Measurements from ENCODE around the gene CIB4. TPM values are rescaled to one million over a fixed set of nuclear protein-coding genes. Genes with fewer than 3 reads are reported as not detected.
"Not testable (repeated sequence)": the region's sequence is repeated elsewhere in the genome, so short reads cannot be mapped to it uniquely, and the experiment has no call there.

Gene CIB4
- total RNA-seq, 2 donors from 2014 or later: not detected

DNA sequence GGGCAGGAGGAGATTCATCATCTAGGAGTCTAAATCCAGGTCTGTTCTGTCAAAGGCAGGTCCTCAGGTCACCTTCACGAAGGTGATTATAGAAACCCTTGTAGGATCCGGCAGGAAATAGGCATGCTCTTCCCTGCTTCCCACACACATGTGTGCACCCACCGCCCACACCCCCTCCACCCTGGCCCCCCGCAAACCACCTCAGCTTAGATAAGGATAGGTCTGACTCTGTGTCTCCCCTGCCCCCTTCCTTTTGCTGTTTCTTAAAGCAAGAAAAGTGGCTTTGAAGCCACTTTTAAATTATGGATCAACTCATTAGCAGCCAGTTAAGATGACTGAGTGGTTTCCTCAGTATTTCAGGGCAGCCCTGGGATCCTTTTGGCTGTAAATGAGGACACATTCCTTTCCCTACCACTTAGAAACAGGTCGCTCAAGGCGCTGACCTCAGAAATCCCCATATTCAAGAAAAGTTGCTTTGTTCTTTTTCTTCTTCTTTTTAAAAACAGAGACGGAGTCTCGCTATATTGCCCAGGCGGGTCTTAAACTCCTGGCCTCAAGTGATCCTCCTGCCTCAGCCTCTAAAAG is 14.5 kb upstream of the CIB4 start:
- Mint-ChIP-seq H3K36me3 (peaks cover 12% of the 10 kb centered on the region), H3K27ac (no peak overlapping the region), H3K4me3 (no peak overlapping the region), H3K4me1 (ENCODE audit: low read depth in 2 of 2) (peaks cover 0 to 6% of the 10 kb centered on the region in 2 donors), H3K27me3 (peaks cover 14 to 16% of the 10 kb centered on the region in 2 donors), H3K9me3 (peaks cover 10% of the 10 kb centered on the region)
- ATAC-seq: no peak
- no peak for DNase-seq (ENCODE audit: low spot score)

DNA sequence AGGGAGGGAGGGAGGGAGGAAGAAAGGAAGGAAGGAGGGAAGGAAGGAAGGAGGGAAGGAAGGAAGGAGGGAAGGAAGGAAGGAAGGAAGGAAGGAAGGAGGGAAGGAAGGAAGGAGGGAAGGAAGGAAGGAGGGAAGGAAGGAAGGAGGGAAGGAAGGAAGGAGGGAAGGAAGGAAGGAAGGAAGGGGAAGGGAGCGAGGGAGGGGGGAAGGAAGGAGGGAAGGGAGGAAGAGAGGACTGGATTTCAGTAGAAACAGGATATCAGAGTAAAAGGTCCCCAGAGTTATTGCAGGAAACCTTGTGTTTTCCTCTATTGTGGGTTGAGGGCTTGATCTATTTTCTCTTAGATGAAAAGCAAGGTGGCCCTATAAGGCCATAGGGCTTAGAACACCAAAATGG is 14.0 kb upstream of the CIB4 start:
- not testable (repeated sequence) for DNase-seq (ENCODE audit: low spot score); H3K27ac Mint-ChIP-seq; ATAC-seq; H3K4me3 Mint-ChIP-seq; H3K36me3 Mint-ChIP-seq; H3K4me1 Mint-ChIP-seq (ENCODE audit: low read depth in 2 of 2); H3K9me3 Mint-ChIP-seq
- H3K27me3 Mint-ChIP-seq: peaks cover 15 to 22% of the 10 kb centered on the region in 2 donors

DNA sequence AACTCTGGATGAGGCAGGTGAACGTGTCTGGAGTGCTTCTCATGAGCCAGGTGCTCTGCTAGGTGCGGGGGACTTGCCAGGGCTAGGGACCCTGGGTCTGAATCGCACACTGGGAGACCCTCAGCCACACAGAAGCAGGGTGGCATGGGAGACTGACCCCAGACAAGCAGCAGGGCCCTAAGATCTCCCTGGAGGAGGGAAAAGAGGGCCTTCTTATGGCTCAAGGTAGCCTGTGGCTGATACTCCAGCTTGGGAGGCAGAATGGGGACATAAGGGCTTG is 12.8 kb upstream of the CIB4 start:
- peaks cover 0 to 6% of the 10 kb centered on the region in 2 donors for H3K4me1 Mint-ChIP-seq (ENCODE audit: low read depth in 2 of 2)
- no peak for ATAC-seq
- no peak overlapping the region for H3K27ac Mint-ChIP-seq
- DNase-seq (ENCODE audit: low spot score): no peak
- H3K36me3 Mint-ChIP-seq: no peaks in the 10 kb centered on the region
- peaks cover 2% of the 10 kb centered on the region for H3K9me3 Mint-ChIP-seq
- peaks cover 20 to 21% of the 10 kb centered on the region in 2 donors for H3K27me3 Mint-ChIP-seq
- H3K4me3 Mint-ChIP-seq: no peak overlapping the region

DNA sequence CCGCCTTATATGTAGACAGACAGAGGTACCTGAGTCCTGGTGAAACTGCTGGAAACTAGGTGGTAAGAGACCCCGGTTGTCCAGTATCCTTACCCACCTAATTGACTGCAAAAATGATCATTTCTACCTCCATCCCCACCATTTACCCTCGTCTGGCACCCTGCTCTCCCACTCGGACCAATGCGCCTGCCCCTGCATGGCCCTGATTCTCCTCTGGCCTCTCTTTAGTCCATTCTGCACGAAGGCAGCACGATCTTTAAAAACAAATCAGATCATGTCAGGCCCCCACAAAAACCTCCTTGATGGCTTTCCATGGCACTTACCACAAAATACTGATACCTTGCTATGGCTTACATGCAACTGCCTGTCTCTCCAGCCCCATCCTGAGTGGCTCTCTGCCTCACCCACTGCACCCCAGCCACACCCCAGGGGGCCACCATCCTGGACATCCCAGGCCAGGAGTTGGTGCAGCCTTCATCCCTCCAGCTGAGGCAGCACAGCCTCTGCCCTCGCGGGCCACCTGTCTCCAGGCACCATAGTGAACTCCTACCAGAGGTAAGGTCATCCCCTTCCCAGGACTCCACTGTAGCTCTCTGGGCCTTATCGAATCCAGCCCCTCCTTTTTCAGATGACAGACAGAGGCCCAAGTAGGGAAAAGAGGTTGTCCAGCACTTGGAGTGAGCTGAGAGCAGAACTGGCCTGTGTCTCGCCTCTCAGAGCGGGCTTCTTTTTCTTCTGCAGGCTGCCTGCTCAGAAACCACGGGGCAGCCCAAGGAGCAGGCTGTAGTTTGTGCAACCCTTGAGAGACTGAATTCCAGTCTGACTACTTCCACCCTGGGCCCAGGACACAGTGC is 12.3 kb upstream of the CIB4 start:
- DNase-seq (ENCODE audit: low spot score): no peak
- peak in 1 of 2 donors; percentile 42 for ATAC-seq
- no peak overlapping the region for H3K27ac Mint-ChIP-seq
- no peaks in the 10 kb centered on the region for H3K36me3 Mint-ChIP-seq
- no peak overlapping the region for H3K4me3 Mint-ChIP-seq
- no peaks in the 10 kb centered on the region for H3K9me3 Mint-ChIP-seq
- peaks cover 15 to 20% of the 10 kb centered on the region in 2 donors for H3K27me3 Mint-ChIP-seq
- H3K4me1 Mint-ChIP-seq (ENCODE audit: low read depth in 2 of 2): peaks cover 0 to 6% of the 10 kb centered on the region in 2 donors

DNA sequence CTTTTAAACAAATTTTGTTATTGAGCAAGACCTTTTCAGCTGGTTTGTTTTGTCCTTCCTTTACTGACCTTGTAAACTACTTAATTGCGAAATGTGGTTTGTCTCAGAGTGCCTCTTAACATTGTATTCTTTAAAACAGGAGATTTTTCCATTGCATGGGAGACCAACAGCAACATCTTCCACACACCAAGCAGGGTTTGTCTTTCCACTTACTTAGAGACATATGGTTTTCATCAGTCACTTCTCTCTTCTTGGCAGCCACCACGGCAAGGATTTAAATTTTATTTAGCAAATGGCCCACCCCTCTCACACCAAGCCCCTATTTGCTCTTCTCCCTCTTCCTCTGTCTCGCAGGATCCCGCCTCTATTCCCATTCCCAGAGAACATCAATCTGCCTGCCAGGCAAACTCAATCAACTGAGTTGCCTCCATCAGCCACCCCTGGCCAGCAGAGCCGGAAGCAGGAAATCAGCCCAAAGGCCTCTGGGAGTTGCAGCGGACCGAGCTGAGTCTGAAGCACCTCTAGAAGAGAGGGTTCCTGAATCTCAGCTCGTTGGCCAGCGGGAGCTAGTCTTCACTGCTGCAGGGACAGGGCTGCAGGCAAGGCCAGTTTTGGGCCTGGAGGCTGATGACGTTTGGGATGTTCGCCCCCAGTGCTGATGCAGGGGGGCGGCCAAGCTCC is 11.3 kb upstream of the CIB4 start:
- no peak for ATAC-seq
- H3K4me3 Mint-ChIP-seq: no peak overlapping the region
- peaks cover 15 to 20% of the 10 kb centered on the region in 2 donors for H3K27me3 Mint-ChIP-seq
- H3K27ac Mint-ChIP-seq: no peak overlapping the region
- H3K4me1 Mint-ChIP-seq (ENCODE audit: low read depth in 2 of 2): peaks cover 0 to 6% of the 10 kb centered on the region in 2 donors
- no peaks in the 10 kb centered on the region for H3K36me3 Mint-ChIP-seq
- H3K9me3 Mint-ChIP-seq: no peaks in the 10 kb centered on the region
- DNase-seq (ENCODE audit: low spot score): no peak

DNA sequence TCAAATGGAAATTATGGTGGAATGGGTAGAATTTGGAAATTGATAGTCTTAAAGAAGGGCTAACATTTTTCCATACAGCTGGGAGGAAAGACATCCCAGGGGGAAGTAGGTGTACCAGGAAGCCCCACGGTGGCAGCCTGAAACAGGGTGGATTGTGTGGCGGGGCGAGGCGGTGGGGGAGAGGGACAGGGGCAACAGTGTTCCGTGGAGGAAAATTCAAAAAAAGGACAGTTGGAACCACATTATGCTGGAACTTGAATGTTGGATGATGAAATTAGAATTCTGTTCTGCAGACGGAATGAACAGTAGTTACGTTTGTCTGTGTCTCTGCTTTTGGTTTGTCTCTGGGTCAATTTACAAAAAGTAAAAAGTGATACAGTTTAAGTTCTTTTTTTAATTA is 10.6 kb upstream of the CIB4 start:
- peaks cover 0 to 6% of the 10 kb centered on the region in 2 donors for H3K4me1 Mint-ChIP-seq (ENCODE audit: low read depth in 2 of 2)
- no peak for ATAC-seq
- H3K36me3 Mint-ChIP-seq: no peaks in the 10 kb centered on the region

DNA sequence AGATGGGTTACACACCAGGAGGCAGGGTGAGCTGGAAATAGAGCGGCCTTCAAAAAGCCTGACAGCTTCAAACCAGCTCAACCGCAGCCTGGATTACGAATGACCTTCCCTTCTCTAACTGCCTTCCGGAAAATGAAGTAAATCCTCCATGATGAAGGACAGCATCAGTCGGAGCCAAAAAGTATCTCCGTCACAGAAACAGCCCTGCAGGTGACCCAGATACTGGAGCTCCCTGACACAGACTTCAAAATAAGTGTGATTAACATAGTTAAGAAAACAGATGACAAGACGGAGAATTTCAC is 10.3 kb upstream of the CIB4 start:
- no peaks in the 10 kb centered on the region for H3K36me3 Mint-ChIP-seq
- peaks cover 16 to 30% of the 10 kb centered on the region in 2 donors for H3K27me3 Mint-ChIP-seq
- H3K4me1 Mint-ChIP-seq (ENCODE audit: low read depth in 2 of 2): peaks cover 0 to 6% of the 10 kb centered on the region in 2 donors
- no peaks in the 10 kb centered on the region for H3K9me3 Mint-ChIP-seq
- ATAC-seq: no peak
- no peak overlapping the region for H3K27ac Mint-ChIP-seq
- H3K4me3 Mint-ChIP-seq: no peak overlapping the region
- DNase-seq (ENCODE audit: low spot score): no peak

More for the DNA sequence above, 10.6 kb upstream of the CIB4 start:
- no peak for DNase-seq (ENCODE audit: low spot score)
- H3K9me3 Mint-ChIP-seq: no peaks in the 10 kb centered on the region
- H3K4me3 Mint-ChIP-seq: no peak overlapping the region
- H3K27ac Mint-ChIP-seq: no peak overlapping the region
- H3K27me3 Mint-ChIP-seq: peaks cover 16 to 26% of the 10 kb centered on the region in 2 donors

DNA sequence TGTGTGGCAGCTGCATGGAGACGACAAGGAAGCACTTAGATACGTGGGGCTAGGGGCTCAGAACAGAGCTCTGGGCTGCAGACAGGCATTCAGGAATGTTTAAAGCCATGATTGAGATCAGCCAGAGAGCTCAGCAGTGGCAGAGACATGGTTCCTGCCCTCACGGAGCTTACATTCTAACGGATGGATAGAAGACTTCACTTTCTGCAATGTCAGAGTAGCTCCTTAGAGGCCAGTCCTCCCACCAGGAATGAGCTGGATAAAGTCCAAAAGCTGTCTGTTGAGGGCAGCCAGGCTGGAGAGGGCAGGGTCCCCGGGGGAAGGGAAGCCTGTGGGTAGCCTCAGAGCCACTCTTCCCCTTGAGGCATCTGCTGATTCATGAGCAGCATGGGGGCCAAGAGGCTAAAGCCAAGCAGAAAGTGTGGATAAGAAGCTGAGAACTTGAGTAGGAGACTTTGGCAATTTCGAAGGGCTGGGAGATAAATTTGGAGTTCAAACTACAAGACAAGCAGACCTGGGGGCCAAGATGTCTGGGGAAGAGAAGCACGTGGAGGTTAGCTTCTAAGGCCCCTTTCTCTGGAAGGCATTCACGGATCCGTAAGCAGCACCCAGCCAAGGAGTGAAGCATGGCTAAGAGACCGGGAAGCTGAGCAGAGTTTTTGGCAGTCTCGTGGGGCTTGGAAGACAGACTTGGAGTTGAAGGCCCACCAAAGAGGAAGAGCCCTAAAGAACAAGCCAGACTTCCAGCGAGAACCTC is 9.7 kb upstream of the CIB4 start:
- H3K4me3 Mint-ChIP-seq: no peak overlapping the region
- no peaks in the 10 kb centered on the region for H3K36me3 Mint-ChIP-seq
- H3K9me3 Mint-ChIP-seq: no peaks in the 10 kb centered on the region
- ATAC-seq (no peak), DNase-seq (ENCODE audit: low spot score) (no peak)
- peaks cover 0 to 6% of the 10 kb centered on the region in 2 donors for H3K4me1 Mint-ChIP-seq (ENCODE audit: low read depth in 2 of 2)
- no peak overlapping the region for H3K27ac Mint-ChIP-seq
- peaks cover 16 to 35% of the 10 kb centered on the region in 2 donors for H3K27me3 Mint-ChIP-seq

DNA sequence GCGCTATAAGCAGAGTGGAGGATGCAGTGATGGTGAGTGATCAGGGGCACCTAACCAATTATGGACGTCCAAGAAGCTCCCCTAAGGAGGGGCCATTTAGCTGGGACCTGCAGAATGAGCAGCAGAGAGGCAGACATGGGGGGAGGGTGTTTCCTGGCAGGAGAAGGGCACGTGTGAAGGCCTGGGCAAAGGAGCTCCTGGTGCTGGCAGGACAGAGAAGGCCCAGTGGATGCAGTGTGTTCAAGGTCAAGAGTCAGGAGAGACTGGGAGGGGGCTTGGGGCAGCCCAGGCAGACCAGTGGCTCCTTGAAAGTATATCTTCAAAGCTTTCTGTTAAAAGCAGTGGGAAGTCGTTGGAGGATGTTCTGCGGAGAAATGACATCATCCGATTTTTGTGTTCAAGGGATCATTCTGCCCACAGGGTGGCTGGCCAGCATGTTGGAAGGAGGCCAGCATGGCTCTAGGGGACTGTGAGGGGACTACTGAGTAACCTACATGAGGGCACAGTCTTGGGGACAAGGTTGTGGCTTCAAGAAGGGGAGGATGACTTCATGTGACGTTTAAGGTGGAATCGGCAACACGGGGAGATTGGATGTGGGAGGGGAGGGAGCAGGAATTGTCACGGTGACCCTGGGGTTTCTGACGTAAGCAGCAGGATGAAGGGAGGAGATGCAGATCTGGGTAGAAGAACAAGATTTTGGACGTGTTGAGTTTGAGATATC is 9.0 kb upstream of the CIB4 start:
- Mint-ChIP-seq H3K9me3 (no peaks in the 10 kb centered on the region), H3K27me3 (peaks cover 20 to 43% of the 10 kb centered on the region in 2 donors), H3K4me1 (ENCODE audit: low read depth in 2 of 2) (peaks cover 0 to 6% of the 10 kb centered on the region in 2 donors), H3K36me3 (no peaks in the 10 kb centered on the region), H3K27ac (no peak overlapping the region), H3K4me3 (no peak overlapping the region)
- ATAC-seq (no peak), DNase-seq (ENCODE audit: low spot score) (no peak)

DNA sequence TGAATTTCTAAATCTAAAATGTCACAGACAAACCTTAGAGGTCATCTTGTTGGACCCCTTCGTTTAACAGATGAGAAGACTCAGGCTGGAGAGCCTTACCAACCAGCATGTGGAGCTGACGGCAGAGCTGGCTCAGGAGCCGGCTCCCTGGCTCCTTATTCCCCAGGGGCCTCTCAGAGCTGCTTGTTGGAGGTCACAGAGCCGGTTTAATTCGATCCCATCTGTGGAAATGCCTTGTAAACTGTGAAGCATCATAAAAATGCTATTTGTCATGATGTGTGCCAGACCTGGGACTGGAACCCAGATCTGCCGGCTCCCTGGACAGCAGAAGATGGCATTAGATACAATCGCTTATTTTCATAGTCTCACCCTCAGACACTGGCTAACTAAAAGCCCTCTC is 8.2 kb upstream of the CIB4 start:
- ATAC-seq (no peak), DNase-seq (ENCODE audit: low spot score) (no peak)
- Mint-ChIP-seq H3K27ac (no peak overlapping the region), H3K4me3 (no peak overlapping the region), H3K9me3 (no peaks in the 10 kb centered on the region), H3K4me1 (ENCODE audit: low read depth in 2 of 2) (peaks cover 2 to 4% of the 10 kb centered on the region in 2 donors), H3K36me3 (no peaks in the 10 kb centered on the region), H3K27me3 (peaks cover 25 to 51% of the 10 kb centered on the region in 2 donors)

DNA sequence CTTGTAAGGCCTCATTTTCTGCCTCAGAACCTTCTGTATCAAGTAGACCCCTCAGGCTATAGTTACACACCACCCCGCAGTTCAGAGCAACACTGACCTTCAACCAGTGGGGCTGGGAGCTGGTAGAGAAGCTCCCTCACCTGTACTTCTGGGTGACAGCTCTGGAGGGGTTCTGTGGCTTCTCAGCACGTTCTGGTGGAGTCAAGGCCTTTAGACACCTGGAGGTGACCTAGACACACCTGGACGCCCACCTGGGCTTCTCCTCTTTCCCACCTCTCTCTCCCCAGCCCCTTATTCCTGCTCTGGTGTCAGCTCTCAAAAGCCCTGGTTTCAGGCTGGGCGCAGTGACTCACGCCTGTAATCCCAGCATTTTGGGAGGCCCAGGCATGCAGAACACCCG is 7.3 kb upstream of the CIB4 start:
- Mint-ChIP-seq H3K4me3 (no peak overlapping the region), H3K27me3 (peaks cover 29 to 55% of the 10 kb centered on the region in 2 donors), H3K27ac (no peak overlapping the region)

DNA sequence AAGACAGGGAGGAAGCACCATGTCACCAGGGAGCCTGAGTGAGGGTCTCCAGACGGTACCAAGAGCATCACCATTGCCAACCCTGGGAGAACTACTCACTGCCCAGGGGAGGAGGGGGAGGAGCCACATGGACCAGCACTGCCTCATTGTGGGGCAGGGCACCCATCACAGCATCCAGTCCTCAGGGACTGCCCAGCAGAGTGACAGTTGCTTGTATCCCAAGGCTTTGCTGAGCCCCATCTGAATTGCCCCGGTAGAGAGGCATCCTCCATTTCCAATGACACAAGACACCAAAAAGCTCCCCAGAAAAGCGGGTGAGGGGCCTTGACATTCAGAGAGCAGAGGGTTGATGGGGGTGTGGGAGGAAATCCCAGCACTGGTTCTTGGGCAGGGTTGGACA is 6.8 kb upstream of the CIB4 start:
- ATAC-seq (peak in 1 of 2 donors; percentile 44), DNase-seq (ENCODE audit: low spot score) (no peak)
- Mint-ChIP-seq H3K27me3 (peaks cover 29 to 59% of the 10 kb centered on the region in 2 donors), H3K4me3 (no peak overlapping the region), H3K9me3 (no peaks in the 10 kb centered on the region), H3K27ac (no peak overlapping the region), H3K36me3 (no peaks in the 10 kb centered on the region), H3K4me1 (ENCODE audit: low read depth in 2 of 2) (peaks cover 5 to 6% of the 10 kb centered on the region in 2 donors)

More for the DNA sequence above, 7.3 kb upstream of the CIB4 start:
- peaks cover 5 to 6% of the 10 kb centered on the region in 2 donors for H3K4me1 Mint-ChIP-seq (ENCODE audit: low read depth in 2 of 2)
- DNase-seq (ENCODE audit: low spot score) (no peak), ATAC-seq (no peak)
- H3K9me3 Mint-ChIP-seq: no peaks in the 10 kb centered on the region
- H3K36me3 Mint-ChIP-seq: no peaks in the 10 kb centered on the region

DNA sequence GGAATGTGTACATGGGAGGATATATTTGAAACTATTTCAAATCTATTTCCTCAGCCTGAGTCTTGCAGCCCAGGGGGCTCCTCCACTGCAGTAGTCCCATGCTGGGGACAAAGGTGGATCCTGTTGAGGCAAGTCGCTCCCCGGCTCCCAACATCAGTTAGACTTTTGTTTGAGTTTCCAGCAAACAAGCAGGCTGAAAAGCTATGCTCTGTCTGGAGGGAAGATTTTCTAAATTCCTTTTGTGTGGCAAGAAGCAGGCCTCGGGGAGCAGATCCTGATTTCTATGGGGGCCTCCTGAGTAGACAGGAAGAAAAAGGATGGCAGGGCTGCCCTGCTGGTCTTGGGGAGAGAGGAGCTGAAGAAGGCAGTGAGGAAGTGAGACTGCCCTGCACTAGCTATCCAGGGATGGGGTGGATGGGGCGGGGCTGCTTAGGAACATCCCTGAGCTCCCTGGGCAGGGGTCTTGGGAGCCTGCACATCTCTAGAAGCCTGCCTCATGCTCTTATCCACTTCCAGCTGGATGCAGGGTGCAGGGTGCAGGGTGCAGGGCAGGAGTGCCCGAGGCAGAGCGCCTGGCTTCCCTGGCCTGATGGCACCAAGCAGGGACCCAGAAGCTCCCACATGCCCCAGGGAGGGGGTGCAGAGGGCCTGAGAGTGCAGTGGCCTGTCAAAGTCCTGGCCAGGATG is 6.0 kb upstream of the CIB4 start:
- ATAC-seq (peak in 1 of 2 donors; percentile 45), DNase-seq (ENCODE audit: low spot score) (no peak)
- Mint-ChIP-seq H3K4me1 (ENCODE audit: low read depth in 2 of 2) (peaks cover 5 to 6% of the 10 kb centered on the region in 2 donors), H3K27me3 (peaks cover 29 to 63% of the 10 kb centered on the region in 2 donors), H3K36me3 (no peaks in the 10 kb centered on the region), H3K9me3 (no peaks in the 10 kb centered on the region), H3K4me3 (no peak overlapping the region), H3K27ac (no peak overlapping the region)

Measured in natural killer cell treated with Interleukin-12 subunit alpha and Interleukin-12 subunit beta and Interleukin-15 and Interleukin-18, amount 100 ng/mL, for 72 hours (primary cell).